Limb (tissue), 2 donors: ENCODE data around the gene DEPDC1.
"Not testable (repeated sequence)": the region's sequence is repeated elsewhere in the genome, so short reads cannot be mapped to it uniquely, and the experiment has no call there.

Experiments used
- DNase-seq, 2 donors: peaks; one replicate each; pipeline ENCODE4 v3.0.0-alpha.2; 2016; ENCODE audit errors: extremely low spot score in 2 of 2

The DEPDC1 gene

GRCh38 chr1:68478662-68479061 is 18.2 kb downstream of the DEPDC1 start:
- no peak for DNase-seq

DNA sequence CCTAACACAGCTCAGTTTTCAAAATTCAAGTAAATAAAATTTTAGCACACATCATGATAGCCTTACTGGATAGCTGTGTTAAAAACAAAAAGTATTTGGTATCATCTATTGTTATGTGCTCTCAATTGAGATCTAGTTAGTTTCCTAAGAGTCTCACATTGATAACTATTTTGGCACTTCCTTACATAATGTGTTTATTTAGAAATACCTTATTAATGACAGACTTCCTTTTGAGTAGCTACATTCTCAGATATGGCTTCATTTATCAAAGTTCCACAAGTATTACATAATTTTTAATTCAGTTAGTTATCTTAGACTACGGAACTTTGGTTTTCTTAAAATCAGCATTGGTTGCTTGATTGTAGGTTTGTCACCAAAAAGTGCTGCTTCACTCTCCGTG is 20.3 kb downstream of the DEPDC1 start:
- not testable (repeated sequence) for DNase-seq

- no peak for DNase-seq
These were observed 23.8 kb downstream of the DEPDC1 start for GRCh38 chr1:68473060-68473459.

DNA sequence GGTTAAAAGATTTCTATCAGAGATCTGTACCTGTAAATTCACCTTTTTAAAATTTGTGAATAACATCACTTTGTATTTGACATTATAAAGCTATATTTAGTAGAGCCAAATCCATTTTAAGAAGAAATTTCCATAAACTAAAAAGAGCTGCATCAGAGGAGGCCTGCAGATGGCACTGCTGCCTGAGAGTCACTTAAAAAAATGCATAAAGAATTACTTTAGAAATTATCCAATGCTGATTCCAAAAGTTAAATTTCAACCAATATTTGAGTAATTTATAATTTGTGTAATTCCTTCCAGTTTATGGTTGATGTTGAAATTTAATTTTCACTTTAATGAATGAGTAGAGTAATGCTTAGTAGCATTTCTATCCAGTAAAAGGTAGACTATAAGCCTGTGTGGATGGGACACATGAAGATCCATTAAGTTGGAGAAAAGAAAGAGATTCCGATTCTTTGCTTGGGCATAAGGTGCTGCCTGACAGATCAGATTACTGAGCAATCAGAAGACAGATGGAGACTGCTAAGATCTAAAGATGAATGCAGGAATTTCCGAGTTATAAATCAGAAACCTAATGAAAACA is 26.4 kb downstream of the DEPDC1 start:
- peak in 1 of 2 donors; percentile 11 for DNase-seq

GRCh38 chr1:68464891-68465290 is 32.0 kb downstream of the DEPDC1 start:
- no peak for DNase-seq

GRCh38 chr1:68460935-68461334 is 35.9 kb downstream of the DEPDC1 start:
- DNase-seq: no peak

- no peak for DNase-seq
These were observed 37.1 kb downstream of the DEPDC1 start for GRCh38 chr1:68459796-68460195.

DNA sequence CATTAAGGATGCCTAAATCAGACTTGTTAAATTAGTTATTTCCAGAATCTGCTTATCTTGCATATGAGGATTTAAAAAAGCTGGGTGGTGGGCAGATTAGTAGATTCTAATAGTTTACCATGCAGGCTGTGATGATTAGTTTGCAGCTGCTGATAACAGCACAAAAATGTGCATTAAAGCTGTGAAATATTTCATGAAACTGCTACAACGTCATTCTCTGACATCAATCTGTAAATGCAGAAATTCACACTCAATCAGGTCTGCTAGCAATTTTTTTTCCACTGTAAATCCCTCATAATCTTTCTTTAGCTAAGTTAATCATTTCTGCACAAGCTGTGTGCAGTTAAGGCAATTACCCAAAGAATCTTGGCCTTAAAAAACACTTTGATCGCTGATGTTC is 37.8 kb downstream of the DEPDC1 start:
- no peak for DNase-seq

DNA sequence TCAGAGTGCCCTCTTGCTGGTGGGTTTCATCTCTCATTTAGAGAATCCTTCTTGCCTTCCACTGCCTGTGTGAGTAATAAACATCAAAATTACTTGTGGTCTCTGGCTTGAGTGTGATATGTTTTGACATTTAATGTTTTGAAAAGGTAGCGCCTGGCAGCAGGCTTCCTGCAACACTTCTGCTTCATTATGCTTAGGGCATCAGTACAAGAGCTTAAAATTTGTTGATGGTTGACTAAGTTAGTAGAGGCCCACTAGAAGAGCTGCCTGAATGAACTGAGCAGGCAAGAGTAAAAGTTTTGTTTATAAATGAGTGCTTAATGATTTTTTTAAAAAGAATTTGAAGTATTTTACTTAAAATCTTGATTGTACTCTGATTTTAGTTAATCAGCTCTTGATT is 40.7 kb downstream of the DEPDC1 start:
- DNase-seq: no peak

GRCh38 chr1:68454534-68454933 is 42.3 kb downstream of the DEPDC1 start:
- no peak for DNase-seq

GRCh38 chr1:68453060-68453670 is 43.7 kb downstream of the DEPDC1 start:
- no peak for DNase-seq

- DNase-seq: peak; percentile 17 to 44
These were observed 47.0 kb downstream of the DEPDC1 start, which contains the start of gene RPE65 for GRCh38 chr1:68449901-68450300. RPE65 (minus strand) TSS chr1:68449954; CDS start chr1:68449905, 49 bp downstream.

GRCh38 chr1:68448365-68448764 is 48.5 kb downstream of the DEPDC1 start:
- no peak for DNase-seq

- no peak for DNase-seq
These were observed 51.2 kb downstream of the DEPDC1 start for GRCh38 chr1:68445709-68446108.

- DNase-seq: no peak
These were observed 53.9 kb downstream of the DEPDC1 start for GRCh38 chr1:68442822-68443556.

GRCh38 chr1:68442006-68442405 is 54.9 kb downstream of the DEPDC1 start:
- DNase-seq: no peak

GRCh38 chr1:68438310-68438709 is 58.6 kb downstream of the DEPDC1 start:
- DNase-seq: no peak

GRCh38 chr1:68433395-68433794 is 63.5 kb downstream of the DEPDC1 start:
- no peak for DNase-seq

DNA sequence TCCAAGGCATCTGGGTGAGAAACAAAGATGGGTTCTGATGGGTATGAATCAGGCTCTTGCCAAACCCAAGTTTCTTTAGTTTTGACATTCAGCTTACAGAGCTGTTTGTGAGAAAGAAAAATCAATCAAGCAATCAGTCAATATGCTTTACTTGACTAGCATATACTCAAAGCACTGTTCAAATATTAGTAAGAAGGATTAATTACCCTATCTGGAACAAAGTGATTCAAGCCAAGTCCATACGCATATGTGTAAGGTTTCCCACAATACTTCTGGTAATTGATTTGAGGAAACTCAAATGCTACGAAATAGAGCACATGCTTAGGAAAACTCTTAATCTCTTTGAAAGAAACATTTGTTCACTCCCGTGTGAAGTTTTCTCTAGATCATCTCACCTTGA is 65.8 kb downstream of the DEPDC1 start:
- no peak for DNase-seq

- DNase-seq: no peak
These were observed 67.6 kb downstream of the DEPDC1 start for GRCh38 chr1:68429233-68429808.

DNA sequence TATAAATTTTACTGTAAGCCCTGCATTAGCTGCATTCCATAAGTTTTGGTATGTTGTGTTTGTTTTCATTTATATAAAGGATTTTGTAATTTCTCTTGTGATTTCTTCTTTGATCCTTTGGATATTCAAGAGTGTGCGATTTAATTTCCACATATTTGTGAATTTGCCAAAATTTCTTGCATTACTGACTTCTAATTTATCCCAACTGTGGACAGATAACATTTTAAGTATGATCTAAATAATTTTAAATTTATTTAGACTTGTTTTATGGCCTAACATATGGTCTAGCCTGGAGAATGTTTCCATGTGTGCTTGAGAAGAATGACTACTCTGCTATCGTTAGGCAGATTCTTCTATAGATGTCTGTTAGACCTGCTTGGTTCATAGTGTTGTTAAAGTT is 70.3 kb downstream of the DEPDC1 start:
- peak in 1 of 2 donors; percentile 19 for DNase-seq
